SIG-M5 (cell line): Measurements from ENCODE around the gene CEP70.

Experiments used
- DNase-seq: peaks from one replicate; lab custom pipeline; 2025; lab: John Stamatoyannopoulos, UW

The CEP70 gene

DNA sequence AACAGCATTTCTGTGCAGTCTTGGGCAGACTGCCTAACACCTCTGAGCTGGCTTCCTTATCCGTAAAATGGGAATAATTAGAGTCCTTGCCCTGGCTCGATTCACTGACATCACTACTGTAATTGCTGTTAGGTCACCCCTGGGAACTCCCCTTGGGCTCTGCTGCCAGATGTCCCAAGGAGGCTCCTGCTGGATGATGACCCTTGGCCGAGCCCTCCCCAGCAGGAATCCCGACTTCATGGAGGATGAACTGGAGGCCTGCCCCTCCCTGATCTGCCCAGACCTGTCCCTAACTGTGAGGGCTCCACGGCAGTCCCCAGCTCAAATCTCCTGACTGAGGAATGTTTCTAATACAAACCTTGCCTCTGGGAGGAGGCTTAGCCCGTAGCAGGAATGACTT, 141.6 kb downstream of the CEP70 start:
- no peak for DNase-seq

DNA sequence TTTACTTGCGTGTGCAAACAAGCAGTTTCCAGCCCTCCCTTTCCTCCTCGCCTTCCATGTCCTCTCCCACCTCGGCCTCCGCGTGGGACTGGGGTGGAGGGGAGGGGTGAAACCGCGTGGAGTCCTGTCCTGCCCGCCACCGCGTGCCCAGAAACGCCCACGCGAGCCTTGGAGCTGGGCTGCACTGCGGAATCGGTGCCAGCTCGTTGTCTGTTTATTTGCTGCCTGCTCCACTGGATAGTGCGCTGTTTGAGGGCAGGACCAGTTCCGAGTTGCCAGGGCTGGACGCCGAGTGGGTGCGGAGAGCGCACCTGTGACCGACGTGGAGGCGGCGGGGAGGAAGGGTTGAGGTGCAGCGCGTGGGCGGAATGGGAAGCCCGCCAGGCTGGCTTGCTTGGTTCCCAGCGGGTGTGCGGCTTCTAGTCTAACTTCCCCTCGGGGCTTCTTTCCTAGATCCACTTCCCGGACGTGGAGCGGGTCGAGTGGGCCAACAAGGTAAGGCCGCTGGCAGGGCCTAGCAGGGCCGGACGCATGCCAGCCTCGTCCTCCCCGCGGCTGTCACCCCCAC, 142.4 kb downstream of the CEP70 start:
- DNase-seq = no peak

DNA sequence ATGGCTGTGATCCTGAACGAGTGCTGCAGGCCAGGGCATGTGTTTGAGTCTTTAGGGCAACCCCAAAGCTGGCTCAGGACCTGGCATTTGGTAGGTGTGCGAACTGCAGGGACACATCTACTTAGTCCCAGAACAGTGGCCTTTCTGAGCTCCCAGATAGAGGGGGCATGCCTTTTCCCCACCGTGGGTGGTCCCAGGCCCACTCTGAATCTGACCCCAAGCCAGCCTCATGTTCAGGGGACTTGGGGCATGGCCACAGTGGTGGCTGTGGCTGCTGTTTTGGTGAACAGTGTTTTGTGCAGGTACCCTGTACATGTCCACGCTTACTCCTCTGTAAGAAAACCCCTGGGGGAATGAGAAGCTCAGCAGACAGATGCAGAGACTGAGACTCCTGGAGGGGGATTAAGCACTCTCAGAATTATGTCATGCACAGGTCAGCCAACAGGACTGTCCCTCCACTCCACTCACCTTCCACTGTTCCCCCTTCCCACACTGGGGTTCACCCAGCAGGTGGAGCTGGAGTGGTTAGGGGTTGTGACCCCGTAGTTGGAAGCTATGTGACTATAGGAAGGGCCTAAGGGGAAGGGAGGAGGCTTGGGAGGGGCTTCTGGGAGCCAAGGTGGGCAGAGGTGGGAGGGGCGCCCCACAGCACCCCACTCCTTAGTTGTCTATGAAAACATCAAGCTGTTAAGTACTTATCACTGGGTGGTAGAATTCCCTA, 143.2 kb downstream of the CEP70 start:
- DNase-seq = no peak

DNA sequence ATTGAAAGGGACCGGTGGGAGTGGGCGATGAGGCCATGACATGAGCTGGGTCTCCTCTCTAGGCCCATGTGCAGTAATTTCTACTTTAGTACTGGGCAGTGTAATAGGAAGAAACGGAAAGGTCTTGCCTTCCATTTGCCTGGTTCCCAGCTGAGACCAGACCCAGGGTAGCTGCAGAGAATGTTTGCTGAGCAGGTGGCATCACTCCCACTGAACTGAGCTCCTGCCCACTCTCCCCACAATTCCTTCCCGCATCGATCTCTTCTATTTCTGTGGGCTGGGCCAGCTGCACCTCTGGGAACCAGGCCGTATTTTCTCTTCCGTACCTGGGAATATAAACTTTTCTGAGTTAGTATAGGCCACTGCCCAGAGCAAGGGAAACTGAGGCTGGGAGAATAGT, 143.9 kb downstream of the CEP70 start:
- DNase-seq = no peak

DNA sequence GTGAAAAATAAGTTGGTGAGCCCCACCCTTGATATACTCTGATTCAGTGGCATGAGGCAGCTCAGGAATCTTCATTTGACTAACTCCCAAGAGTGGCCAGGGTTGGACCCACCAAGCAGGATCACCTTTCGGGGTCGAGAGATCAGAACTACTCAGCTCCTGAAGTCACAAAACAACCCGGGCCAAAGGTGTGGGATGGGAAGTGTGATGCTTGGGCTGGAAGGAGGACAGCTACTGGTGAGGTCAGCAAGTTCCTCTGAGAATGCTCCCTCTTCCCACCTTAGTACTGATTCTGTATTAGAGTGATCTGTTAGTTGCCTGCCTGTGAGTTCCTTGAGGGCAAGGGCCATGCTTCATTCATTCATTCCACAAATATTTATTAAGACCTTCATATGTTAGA, 144.6 kb downstream of the CEP70 start:
- no peak for DNase-seq

DNA sequence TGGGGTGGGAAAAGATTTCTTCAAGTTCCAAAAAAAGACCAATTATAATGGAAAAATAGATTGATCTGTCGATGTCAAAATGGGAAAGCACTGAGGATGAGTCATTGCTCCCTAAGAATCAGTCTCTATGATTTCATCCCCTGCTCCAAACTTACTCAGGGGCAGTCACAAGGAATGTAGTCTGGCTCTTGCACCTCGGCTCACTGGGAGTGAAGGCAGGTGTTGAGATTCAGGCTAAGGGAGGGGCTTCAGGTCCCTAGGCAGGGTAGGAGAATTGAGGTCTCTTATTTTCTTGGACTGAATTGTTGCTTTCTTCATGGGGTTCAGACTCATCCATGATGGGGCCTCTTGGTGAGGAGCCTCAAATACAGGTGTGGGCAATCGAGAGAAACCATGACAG, 145.4 kb downstream of the CEP70 start:
- no peak for DNase-seq

DNA sequence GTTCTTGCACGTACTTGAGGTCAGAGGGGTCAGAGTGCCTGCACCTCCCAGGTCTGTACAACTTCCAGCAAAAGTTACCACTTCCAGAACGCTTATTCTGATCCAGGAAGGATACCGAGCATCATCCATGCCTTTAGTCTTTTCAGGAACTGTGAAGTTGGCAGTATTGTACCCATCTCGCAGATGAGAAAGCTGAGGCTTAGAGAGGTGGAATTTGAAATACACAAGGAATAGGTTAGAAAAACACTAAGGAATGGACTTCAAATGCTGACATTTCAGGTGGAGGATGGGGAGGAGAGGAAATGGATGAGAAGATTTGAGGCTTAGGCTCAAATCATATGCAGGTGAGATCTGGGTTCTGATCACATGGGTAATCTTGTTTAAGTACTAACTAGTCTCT, 148.4 kb downstream of the CEP70 start:
- no peak for DNase-seq

DNA sequence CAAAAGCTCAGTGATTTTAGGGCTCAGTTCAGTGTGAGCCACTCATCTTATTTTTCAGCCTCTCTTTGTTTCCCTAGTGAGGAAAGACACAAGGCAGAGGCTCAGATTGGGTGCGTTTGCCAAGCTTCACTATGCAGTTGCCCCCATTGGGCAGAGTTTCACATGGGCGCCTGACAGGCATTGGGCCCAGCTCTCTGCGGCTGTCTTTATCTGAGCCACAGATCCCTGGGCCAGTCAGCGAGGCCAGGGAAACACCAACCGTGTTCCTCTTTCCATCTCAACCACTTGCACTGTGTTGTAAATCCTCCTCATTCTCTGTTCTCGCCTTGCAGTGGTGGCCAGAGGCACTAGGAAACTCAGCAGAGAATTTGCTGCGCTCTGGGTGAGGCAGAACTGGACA, 148.8 kb downstream of the CEP70 start:
- no peak for DNase-seq
